A673 (cell line): ENCODE data around the gene KCNMB1.

Experiments used
- EZH2 ChIP-seq: fragments of 200-600 bp; sonication (generic); IDR thresholded peaks from 2 replicates; pipeline ENCODE4 v1.6.1; 2017; ENCODE audit warnings: borderline replicate concordance, low read depth, mild to moderate bottlenecking, mixed read lengths, antibody characterized with exemption, low read length; ENCODE audit not compliant: poor library complexity, severe bottlenecking
- TF ChIP-seq, protein P1 (sequence below): fragments of 300-800, 200-600 bp; sonication (generic); conservative IDR thresholded peaks from 2 replicates; pipeline ENCODE4 v1.5.1; 2017; ENCODE audit warnings: low read depth, mild to moderate bottlenecking, antibody characterized with exemption, low read length, moderate library complexity, mixed read lengths

DNA sequence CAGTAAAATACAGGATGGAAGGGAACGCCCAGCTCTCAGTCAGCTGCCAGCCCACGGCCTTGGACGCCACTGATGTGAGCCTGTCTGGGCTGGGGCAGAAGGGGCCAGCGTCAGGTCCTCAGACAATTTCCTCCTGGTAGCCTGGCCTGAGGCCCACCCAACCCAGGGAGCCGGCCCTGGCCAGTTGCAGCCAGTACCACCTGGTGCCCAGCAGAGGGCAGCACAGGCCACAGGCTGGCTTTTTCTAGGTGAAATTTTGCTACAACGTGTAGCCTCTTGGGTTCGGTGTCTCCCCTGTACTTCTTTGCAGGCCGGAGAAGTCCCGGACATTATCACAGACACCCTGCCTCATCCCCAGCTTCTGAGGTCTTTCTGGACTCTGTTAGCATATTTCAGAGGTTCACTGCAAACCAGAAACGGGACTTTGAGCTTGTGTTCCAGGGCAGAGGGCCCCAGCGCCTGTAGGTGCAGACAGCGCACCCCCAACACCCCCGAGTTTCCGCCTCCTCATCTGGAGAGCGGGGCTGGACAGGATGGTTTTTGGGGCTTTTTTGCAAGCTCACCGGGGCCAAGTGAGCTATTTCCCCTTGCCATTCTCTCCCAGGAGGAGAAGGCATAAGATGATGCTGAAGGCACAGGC is 45.9 kb upstream of the KCNMB1 start:
- TF ChIP-seq, protein P1, sequence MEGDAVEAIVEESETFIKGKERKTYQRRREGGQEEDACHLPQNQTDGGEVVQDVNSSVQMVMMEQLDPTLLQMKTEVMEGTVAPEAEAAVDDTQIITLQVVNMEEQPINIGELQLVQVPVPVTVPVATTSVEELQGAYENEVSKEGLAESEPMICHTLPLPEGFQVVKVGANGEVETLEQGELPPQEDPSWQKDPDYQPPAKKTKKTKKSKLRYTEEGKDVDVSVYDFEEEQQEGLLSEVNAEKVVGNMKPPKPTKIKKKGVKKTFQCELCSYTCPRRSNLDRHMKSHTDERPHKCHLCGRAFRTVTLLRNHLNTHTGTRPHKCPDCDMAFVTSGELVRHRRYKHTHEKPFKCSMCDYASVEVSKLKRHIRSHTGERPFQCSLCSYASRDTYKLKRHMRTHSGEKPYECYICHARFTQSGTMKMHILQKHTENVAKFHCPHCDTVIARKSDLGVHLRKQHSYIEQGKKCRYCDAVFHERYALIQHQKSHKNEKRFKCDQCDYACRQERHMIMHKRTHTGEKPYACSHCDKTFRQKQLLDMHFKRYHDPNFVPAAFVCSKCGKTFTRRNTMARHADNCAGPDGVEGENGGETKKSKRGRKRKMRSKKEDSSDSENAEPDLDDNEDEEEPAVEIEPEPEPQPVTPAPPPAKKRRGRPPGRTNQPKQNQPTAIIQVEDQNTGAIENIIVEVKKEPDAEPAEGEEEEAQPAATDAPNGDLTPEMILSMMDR, result peak; percentile 87
- TF ChIP-seq EZH2, result no peak
